Measurements from ENCODE around the gene LILRA2.
"Not testable (repeated sequence)": the region's sequence is repeated elsewhere in the genome, so short reads cannot be mapped to it uniquely, and the experiment has no call there.

- not testable (repeated sequence) for TF ChIP-seq CTCF (conservative IDR thresholded peaks at IDR 0.05 in 1 of 2, IDR thresholded peaks at IDR 0.05 in 1 of 2; ENCODE audit: low read depth in 1 of 2, low read length in 2 of 2); EZH2 (IDR thresholded peaks at IDR 0.05; ENCODE audit: low read length, missing control alignments)
These were observed 50.6 kb downstream of the LILRA2 start for GRCh38 chr19:54624234-54624633.
